GM04503 (cell line): ENCODE measurements around the gene METTL25B.

Experiments
- DNase-seq: peaks from one replicate; pipeline ENCODE4 v3.0.0-alpha.2; 2012; ENCODE audit warnings: low read depth

METTL25B gene

DNA sequence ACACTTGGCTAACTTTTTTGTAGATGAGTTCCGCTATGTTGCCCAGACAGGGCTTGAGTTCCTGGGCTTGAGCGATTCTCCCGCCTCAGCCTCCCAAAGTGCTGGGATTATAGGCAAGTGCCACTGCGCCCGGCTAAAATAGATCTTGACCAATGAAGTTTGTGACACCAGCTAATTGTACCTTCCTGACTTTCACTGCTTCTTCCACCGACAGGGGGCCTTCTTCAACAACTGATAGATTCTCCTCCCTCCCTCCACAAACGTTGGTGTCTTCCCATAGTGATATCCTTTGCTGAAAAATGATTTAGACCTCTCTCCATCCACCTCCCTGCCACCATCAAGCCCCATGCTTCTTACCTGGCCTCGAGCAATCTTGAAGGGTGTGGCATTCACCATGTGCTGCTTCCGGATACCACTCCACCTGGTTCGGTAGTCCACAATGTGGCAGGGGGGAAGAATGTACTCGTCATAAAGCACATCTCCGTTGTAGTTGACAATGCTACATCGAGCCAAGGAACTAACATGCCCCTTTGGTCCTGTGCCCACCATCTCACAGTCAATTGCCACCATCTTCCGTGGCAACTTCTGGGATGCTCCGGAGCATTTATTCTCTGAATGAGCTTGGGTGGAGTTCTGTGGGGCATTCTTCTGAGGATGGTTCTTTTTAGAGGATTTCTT, 1.6 kb upstream of the METTL25B start:
- no peak for DNase-seq

DNA sequence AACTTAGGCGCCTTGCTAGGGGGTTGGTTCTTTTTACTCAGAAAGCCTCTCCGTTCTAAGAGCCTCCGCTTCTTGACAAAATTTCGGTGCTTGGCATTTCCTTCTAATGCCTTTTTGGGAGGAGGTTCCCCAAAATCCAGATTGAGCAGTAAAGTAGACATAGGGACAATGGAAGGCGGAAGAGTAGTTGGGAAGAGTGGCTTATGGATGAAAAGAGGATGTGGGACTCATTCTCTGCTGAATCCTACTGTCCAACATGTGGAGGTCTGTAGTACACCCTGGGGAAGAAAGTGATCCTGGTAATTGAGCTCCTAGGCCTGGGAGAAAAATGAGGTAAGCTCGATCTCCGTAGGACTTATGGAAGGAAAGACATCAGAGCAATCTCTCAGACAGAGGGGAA, 777 bp upstream of the METTL25B start:
- DNase-seq: no peak

DNA sequence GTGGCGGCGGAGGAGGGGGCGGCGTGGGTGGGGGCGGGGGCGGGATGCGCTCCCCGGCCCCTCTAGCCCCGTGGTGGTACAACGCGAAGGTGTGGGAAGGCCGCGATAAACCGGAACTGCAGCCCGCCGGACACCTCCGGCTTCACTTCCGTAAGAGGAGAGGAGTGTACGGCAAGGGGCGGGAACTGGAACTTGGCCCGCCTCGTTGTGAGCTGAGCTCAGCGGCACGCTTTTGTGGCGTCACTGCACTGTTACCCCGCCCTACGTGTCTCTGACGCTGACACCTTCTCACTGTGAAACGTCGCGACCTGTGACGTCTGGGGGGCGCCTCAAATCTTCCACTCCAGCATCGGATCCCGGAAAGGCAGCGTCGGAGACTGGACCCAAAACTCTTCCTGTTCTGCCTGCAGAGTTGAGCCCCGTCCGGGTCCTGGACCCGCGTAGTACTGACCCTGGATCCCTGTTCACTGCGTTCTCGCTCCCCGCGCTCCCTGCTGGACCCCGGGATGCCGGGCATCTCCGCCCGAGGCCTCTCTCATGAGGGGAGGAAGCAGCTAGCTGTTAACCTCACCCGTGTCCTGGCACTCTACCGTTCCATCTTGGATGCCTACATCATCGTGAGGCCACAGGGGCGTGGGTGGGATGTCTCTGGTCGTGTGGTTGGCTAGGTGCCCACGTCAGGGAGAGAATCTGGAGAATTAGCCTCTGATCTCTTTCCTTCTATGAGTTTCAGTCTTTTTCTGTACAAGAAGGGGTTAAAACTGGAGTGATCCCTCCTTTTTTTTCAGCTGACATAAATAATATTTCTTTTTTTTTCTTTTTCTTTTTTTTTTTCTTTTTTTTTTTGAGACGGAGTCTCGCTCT, 562 bp downstream of the METTL25B start, which contains the start of gene ISG20L2:
Gene ISG20L2 (minus strand): TSS at position 168 of the 864 bp plus-strand sequence. CDS start 1,114 bp downstream, outside the sequence.
- DNase-seq: peak; percentile 85

DNA sequence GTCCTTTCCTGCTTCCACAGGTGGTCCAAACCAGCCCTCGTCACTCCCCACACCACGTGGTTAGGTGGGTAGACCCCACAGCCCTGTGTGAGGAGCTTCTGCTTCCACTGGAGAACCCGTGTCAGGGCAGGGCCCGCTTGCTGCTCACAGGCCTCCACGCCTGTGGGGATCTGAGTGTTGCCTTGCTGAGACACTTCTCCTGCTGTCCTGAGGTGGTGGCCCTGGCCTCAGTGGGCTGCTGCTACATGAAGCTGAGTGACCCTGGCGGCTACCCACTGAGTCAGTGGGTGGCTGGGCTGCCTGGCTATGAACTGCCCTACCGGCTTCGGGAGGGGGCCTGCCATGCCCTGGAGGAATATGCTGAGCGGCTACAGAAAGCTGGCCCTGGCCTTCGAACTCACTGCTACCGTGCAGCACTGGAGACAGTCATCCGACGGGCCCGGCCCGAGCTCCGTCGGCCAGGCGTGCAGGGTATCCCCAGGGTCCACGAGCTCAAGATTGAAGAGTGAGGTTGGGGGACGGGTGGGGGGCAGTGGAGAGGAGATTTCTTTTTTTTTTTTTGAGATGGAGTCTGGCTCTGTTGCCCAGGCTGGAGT, 5.8 kb downstream of the METTL25B start:
- no peak for DNase-seq

DNA sequence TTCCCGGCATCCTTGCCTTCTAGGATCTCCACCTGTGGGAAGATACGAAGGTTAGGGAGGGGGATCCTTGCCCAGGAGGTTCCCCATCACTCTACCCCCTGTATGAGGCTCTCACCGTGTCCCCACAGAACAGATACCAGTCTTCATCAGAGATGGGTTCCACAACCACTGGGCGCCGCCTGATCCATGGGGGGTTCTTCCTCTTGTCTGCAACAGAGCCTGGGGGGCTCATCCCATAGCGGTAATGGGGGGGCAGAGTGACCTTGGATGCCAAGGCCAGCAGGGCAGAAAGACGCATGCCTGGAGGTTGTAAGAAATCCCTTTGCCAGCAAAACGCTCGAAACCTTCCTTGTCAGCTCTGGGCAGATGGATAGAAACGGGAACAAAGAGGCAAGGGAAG, 10.1 kb downstream of the METTL25B start:
- DNase-seq: no peak

DNA sequence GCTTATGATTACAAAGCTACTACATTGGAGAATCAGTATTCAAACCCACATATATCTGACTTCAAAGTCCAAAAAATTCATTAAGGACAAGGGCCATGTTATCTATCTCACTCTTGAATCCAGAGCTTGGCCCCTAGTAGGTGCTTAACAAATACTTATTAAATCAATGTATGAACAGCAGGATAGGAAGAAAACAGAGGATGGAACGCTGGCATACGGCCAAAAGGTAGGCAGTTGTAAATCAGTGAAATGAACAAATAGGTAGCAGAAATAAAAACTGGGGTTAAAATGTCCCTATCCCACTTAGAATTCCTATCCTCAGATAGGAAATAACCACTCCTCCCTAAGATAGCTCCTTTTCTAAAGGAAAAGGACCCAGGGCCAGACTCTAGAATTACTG, 10.6 kb downstream of the METTL25B start:
- no peak for DNase-seq

DNA sequence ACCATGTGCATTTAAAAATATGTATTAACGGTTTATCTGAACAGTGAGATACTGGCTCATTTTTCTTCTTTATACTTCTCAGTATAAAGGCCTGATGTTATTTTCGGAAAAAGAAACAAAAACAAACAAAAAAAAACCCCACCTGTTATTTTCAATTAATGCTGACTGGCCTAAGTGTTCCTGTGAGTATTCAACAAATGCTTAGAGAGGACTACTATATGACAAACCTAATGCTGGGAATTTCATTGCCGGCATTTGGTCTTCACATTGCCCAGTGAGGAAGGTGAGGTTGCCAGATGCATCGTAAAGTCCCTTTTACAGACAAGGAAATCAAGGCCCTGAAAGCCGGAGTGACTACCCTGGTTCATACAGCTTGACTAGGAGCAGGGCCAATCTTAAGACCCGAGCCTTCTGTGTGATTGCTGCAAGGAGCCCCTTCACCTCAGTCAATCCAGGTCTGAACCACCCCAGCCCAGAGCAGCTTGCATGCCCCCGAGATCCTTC, 12.0 kb downstream of the METTL25B start:
- DNase-seq: no peak

DNA sequence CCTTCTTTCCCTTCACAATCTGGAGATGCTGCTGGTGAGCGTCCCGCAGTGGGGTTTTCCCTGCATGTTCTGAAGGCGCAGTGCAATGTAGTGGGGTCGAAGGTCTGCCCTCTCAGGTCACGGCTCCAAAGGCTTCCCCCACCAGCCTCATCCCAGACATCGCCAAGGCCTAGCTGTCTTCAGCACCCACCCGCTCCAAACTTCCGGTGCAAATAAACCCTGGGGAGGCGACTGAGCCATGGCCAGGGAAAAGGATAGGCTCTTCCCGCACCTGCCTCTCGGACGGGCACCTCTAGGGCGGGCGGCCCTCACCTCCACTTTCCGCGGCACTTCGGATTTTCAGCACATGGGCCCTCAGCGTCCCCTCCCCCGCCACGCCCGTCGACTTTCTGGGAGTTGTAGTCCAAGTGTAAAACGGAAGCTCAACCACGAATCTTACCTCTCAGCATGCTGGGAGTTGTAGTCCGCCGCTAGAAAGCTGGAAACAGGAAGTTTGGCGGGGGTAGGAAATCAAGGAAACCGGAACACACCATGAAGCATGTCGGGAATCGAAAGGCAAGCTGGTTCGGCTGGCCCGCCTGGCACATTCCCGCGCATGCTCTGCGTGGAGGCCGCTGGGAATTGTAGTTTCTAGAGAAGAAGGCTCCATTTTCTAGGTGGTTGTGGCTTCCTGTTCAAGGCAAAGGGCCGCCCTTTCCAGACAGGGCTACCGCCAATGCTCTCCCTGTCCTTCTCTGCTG, 12.6 kb downstream of the METTL25B start, which contains the start of gene MRPL24:
Gene MRPL24 (minus strand): TSS at position 348 of the 740 bp plus-strand sequence. CDS start 2,384 bp downstream, outside the sequence.
- DNase-seq: peak; percentile 99

DNA sequence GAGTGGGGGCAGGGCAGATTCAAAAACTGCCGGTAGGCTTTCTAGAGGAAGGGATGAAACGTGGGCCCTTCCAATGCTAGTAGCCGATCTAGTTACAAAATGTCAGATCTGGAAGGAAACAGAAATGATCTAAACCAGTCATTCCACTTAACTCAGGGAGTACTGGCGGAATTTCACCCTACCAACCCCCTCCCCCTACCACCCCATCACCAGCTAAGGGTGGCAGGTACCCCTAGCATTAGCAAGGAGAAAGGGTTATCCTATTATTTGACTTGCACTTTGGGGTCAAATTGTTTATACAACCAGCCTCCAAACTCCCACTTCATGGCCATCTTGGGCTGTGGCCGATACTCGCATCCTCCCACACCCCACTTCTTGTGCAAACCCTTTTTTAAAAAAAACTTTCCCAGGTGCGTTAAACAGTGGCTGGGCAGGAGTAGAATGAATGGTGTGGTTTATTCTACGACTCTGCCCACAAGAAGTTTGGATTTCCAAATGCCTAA, 13.3 kb downstream of the METTL25B start:
- DNase-seq: no peak

DNA sequence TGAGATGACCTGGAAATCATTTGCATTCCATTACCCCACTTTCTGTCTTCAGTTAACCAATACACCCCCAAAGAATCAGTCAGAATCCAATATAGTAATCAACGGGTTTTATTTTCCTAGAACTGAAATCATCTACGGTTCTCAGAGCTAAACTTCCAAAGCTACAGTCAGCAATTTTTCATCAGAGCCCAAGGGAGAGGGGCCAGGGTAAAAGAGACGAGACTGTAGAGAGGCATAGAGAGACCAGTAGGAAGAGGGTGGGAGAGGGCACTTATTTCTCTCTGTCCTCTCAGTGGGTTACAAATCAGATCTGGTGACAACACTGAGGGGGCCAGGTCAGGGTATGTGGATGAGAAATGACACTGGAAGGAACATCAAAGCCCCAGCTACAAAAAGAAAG, 13.7 kb downstream of the METTL25B start:
- no peak for DNase-seq

DNA sequence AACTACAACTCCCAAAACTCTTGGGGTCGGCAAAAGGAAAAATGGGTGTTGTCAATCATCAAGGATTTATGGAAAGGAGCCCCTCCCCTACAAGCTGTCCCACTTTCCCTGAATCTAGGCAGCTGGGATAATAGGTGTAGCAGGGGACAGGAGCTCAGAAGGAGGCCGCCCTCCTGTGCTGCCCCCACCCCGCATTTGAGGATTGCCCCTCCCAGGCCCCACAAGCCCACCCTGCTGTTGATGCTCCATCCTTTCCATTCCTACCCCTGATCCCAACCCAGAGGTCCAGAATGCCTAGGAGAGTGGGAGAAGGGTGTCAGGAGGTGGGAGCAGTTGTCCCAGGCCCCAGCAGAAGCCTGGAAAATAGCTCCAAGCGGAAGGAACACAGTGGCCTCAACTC, 14.5 kb downstream of the METTL25B start:
- no peak for DNase-seq

DNA sequence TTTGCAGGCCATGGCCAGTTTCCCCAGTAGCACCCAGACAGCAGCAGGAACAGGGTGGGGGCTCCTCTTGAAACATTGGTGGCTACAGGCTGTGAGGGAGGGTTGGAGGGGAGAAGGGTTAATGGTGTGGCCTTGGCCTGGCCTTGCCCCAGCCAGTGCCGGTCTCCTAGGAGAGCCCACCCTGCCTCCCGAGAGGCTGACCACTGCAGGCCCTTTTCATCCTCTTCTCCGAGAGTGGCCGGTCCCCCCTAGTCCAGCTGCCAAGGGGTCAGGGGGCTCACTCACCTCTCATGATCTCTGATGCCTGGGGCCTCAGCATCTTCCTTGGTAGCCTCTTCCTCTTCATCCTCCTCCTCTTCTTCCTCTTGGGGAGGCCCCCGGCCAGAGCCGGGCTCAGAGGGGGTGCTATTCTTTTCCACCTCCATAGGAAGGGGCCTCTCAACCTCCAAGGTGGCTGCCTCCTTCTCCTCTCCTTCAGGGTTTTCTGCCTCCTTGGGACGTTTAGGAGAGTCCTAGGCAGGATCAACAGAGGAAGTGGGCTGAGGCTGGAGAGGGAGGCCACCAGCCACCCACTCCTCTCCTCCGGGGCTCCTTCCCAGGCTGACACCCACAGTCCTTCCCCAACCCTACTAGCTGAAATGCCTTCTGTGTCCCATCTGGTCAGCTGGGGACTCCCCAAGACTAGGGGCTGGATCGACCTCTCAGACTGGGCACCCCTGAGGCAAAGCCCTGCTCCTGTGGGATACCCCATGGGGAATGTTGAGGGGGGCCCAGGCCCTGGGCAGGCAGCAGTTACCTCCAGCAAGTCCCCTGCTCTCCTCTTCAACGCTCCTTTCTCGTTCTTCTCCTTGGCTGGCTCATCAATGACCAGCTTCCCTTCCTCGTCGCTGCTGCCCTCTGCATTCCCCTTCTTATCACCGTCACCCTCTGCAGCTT, 15.4 kb downstream of the METTL25B start:
- DNase-seq: no peak

DNA sequence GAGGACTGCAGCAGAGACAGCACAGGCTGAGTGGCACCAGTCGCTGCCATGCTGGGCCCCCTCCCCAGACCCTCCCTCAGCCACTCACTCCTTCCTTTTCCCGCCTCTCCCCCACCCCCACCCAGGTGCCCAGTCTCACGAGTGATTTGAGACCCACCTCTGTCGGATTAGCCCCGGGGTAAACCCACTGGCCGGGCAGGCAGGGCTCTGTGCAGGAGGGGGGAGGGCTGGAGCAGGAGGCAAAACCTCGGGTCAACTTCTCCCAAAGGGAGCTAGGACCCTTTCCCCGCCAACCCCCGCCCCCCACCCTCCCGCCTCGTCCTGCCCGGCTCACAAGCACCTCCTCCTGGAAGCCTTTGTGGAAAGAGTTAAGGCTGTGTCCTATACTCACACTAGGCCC, 16.1 kb downstream of the METTL25B start:
- DNase-seq: no peak

DNA sequence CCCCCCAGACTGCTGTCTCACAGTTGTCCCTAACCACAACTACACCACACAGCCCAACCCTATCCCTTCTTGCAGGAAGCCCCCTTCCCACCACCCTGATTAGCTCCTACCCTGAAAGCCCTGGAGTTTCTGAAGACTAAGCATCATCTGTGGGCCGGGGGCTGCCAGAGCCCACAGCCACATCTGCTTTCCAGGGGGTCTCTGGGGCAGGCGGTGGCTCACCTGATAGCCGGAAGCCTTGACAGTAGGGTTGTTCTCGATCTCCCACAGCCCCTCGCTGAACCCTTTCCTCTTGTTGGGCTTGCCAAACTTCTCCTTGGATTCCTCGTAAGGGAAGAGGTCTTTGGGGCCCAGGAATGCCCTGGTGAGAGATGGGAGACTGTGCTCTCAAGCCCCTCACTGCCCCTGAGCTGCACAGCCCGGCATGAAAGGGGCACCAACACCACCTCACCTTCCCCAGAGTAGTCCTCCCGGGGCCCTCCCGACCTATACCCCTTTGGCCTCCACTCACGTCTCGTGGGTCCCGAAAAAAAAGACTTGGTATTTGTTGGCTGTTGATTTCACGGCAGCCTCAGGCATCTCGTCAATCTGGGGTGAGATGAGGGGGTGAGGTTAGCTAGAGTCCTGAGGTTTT, 16.6 kb downstream of the METTL25B start:
- no peak for DNase-seq

DNA sequence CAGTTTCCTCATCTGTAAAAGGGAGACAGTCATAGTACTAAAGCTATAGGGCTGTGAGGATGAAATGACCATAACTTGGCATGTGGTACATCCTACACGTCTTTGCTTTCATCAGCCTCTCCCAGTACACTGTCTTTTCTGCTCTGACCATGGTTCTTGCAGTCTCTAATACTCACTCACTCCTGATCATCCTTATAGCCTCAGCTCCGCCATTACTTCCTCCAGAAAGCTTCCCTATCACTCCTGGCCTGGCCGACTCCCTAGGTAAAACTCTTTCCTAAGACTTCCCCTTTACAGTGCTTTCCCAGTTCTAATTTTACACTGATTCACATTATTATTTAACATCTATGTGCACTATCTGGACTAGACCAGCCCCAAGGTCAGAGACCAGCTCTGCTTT, 17.6 kb downstream of the METTL25B start:
- no peak for DNase-seq

DNA sequence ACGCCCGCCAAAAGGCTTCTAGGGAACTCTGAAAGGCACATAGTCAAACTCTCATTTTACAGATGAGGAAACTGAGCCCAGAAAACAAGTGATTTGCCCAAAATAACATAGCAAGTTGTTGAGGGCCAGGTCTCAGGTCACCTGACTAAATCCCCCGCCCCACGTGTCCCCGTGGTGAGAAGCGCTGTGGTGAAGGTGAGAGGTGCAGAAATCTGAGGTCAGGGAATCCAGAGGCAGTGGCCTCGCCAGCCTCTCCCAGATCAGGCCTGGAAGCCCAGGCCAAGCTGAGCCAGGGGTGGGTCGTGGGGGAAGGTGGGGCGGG, 18.1 kb downstream of the METTL25B start:
- no peak for DNase-seq

DNA sequence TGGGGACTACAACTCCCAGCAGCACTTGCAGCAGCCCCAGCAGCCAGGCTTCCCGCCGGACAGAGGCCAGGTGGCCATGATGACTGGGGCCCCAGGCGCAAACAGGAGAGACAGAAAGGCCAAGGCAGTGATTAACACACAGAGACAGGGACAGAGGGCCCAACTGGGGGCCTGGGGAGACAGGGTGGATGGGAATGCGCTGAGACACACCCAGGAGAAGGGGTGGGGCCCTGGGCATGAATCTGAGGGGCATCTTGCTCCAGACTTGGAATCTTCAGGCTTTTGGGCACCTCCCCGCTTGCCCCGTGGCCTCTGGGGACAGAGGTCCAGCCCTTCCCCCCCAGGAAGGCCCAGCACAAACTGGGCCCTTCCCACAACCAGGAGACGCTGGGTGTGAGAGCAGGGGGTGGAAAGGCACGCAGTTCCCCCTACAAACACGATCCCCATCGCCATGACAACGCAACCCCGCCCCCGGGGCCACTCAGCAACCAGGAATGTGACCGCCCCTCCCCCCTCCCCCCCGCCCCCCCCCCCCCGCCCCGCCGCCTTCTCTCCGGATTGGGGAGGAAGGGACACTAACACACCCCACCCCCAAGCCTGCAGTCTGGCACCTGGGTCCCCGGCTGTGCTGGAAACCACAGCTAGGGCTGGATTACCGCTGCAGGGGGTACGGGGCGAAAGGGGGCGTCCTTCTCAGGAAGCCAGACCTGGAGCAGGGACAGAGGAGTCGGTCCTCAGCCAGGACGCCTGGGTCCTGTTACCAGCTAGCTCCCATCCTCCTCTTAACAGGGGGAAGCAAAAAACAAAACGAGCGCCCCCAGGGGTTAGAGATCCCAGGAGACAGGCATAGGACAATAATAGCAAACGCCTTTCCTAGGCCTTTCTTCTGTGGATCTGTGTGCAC, 18.7 kb downstream of the METTL25B start:
- DNase-seq: peak; percentile 87

DNA sequence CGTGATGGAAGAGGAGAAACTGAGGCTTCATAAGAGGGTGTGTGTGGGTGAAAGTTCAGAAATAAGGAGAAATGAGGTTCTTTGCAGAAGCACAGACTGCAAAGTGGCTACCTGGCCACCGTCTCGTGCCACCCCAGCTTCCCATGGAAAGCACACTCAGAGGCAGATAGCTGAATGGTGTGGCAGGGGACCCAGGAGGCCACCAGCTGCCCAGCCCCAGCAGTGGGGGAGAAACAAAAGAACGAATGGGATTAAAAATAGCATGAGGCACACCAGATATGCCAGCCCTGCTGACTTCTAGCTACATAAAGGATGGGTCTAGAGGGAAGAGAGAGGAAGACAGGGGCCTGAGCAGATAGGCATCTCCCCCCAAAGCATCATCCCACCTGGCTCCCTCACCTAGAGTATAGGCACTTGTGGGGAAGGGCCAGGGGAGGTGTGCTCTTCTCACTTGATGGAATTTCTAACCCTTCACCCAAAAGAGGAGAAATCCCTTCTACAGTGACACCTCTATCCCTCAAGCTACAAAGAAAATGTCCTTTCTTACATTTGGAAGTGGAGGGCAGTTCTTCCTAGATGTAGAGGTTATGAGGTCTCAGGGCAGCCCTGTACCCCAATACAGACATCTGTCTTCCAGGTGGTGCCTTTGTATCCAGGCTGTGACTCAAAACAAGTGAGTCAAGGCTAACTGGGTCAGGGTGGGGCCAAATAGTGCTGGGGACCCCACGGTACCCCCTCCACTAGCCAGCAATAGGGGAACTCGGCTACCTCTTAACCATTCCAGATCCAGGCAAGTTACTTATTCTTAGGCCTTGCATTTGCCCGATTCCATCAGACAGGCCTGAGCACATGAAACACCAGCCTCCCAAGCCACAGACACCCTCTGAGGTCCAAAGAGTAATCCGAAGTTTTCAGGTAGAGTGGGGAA, 19.7 kb downstream of the METTL25B start:
- DNase-seq: no peak
